CD14-positive monocyte (primary cell): ENCODE data around the gene SCD5. TPM values are rescaled to one million over a fixed set of nuclear protein-coding genes. Genes with fewer than 3 reads are reported as not detected.

Source experiments
- DNase-seq, 3 donors: peaks; one replicate each; pipeline ENCODE4 v3.0.0-alpha.2; 2011 to 2022
- H2AFZ ChIP-seq: 2 replicates; pipeline ENCODE4 v1.6.0; 2012; ENCODE audit warnings: mild to moderate bottlenecking, low read depth, low read length, inconsistent platforms; ENCODE audit not compliant: insufficient read depth, poor library complexity, severe bottlenecking
- H3K27ac ChIP-seq, 2 donors: 1 replicate in 1 of 2; 2 replicates in 1 of 2; pipeline ENCODE4 v1.5.1; 2012 to 2013; ENCODE audit warnings: low read length in 2 of 2, control low read depth in 1 of 2, inconsistent platforms in 1 of 2, low read depth in 1 of 2, mild to moderate bottlenecking in 1 of 2
- H3K27me3 ChIP-seq, 2 donors: one replicate each; pipeline versions ENCODE4 v1.6.0 to v1.6.1; 2011 to 2013; ENCODE audit warnings: low read length in 2 of 2; ENCODE audit not compliant: control insufficient read depth in 2 of 2, insufficient read depth in 2 of 2
- H3K36me3 ChIP-seq, 2 donors: replicated peaks in 1 of 2; 1 replicate in 1 of 2; 2 replicates in 1 of 2; pipeline versions ENCODE4 v1.5.1 to v1.6.1; 2012 to 2013; ENCODE audit warnings: low read length in 2 of 2, control low read depth in 1 of 2, inconsistent platforms in 1 of 2, mild to moderate bottlenecking in 1 of 2; ENCODE audit not compliant: insufficient read depth in 2 of 2, control insufficient read depth in 1 of 2
- H3K4me1 ChIP-seq, 2 donors: 1 replicate in 1 of 2; 2 replicates in 1 of 2; pipeline versions ENCODE4 v1.5.1 to v1.6.1; 2012 to 2013; ENCODE audit warnings: low read length in 2 of 2, control low read depth in 1 of 2, inconsistent platforms in 1 of 2, mild to moderate bottlenecking in 1 of 2, moderate library complexity in 1 of 2; ENCODE audit not compliant: insufficient read depth in 2 of 2, control insufficient read depth in 1 of 2
- H3K4me2 ChIP-seq: replicated peaks from 2 replicates; pipeline ENCODE3; 2012; ENCODE audit warnings: low read length, moderate library complexity, mild to moderate bottlenecking; ENCODE audit not compliant: poor library complexity, severe bottlenecking; ENCODE audit errors: extremely low read depth
- H3K4me3 ChIP-seq, 3 experiments: fragments of 200-600 bp in 1 of 3; sonication (generic) in 1 of 3; replicated peaks in 1 of 3; 1 replicate in 2 of 3; 2 replicates in 1 of 3; pipeline ENCODE4 v1.5.1; 2011 to 2013; ENCODE audit warnings: low read length in 3 of 3, mild to moderate bottlenecking in 3 of 3, control low read depth in 2 of 3, low read depth in 2 of 3, inconsistent platforms in 1 of 3, moderate library complexity in 1 of 3
- H3K79me2 ChIP-seq: 2 replicates; pipeline ENCODE4 v1.6.0; 2012; ENCODE audit warnings: mild to moderate bottlenecking, control low read depth, inconsistent platforms, low read length, moderate library complexity; ENCODE audit not compliant: insufficient read depth
- H3K9ac ChIP-seq: 2 replicates; pipeline ENCODE4 v1.6.0; 2017; ENCODE audit warnings: low read length, mild to moderate bottlenecking; ENCODE audit not compliant: insufficient read depth, poor library complexity, severe bottlenecking
- H3K9me3 ChIP-seq, 2 donors: replicated peaks in 1 of 2; 1 replicate in 1 of 2; 2 replicates in 1 of 2; pipeline versions ENCODE4 v1.5.1 to v1.6.1; 2012 to 2013; ENCODE audit warnings: low read length in 2 of 2, control low read depth in 1 of 2; ENCODE audit not compliant: control insufficient read depth in 1 of 2, insufficient read depth in 1 of 2
- H4K20me1 ChIP-seq: 2 replicates; pipeline ENCODE4 v1.6.0; 2012; ENCODE audit warnings: mild to moderate bottlenecking, low read length, control low read depth, moderate library complexity; ENCODE audit not compliant: insufficient read depth
- H3K27ac Mint-ChIP-seq, 7 donors: one replicate each; pipeline ENCODE4 v1.8.0; 2020; ENCODE audit warnings: mild to moderate bottlenecking in 7 of 7, mixed read lengths in 7 of 7, moderate library complexity in 6 of 7, inconsistent platforms in 2 of 7
- H3K27me3 Mint-ChIP-seq, 3 donors: one replicate each; pipeline ENCODE4 v1.8.0; 2021 to 2022; ENCODE audit warnings: low read depth in 3 of 3, mild to moderate bottlenecking in 3 of 3, mixed read lengths in 3 of 3, moderate library complexity in 3 of 3, inconsistent platforms in 1 of 3
- H3K36me3 Mint-ChIP-seq, 2 donors: one replicate each; pipeline ENCODE4 v1.8.0; 2020; ENCODE audit warnings: mixed read lengths in 2 of 2, inconsistent platforms in 1 of 2, mild to moderate bottlenecking in 1 of 2
- H3K4me1 Mint-ChIP-seq: one replicate; pipeline ENCODE4 v1.8.0; 2020; ENCODE audit warnings: mild to moderate bottlenecking, mixed read lengths
- H3K4me3 Mint-ChIP-seq, 2 donors: one replicate each; pipeline ENCODE4 v1.8.0; 2020; ENCODE audit warnings: mild to moderate bottlenecking in 2 of 2, mixed read lengths in 2 of 2, moderate library complexity in 1 of 2
- H3K9me3 Mint-ChIP-seq, 7 donors: one replicate each; pipeline ENCODE4 v1.8.0; 2020 to 2022; ENCODE audit warnings: mixed read lengths in 7 of 7, mild to moderate bottlenecking in 6 of 7, moderate library complexity in 6 of 7, inconsistent platforms in 2 of 7
- CTCF ChIP-seq: fragments of 200-600 bp; IDR thresholded peaks from one replicate; pipeline ENCODE4 v1.8.0; 2022; ENCODE audit warnings: antibody characterized with exemption, mild to moderate bottlenecking
- WGBS: methylation state at CpG from one replicate; pipeline ENCODE4 v1.1.5; 2013; ENCODE audit warnings: missing lambda C conversion rate; ENCODE audit not compliant: insufficient coverage; 5-methylcytosine and 5-hydroxymethylcytosine counted together
- intact Hi-C, 2 donors: fragments of 100-400 bp; cut with micrococcal nuclease; formaldehyde crosslinking; loops; one replicate each; pipeline versions ENCODE4 v1.15.0 to v1.15.1; 2023
- polyA minus RNA-seq: library from RNA; depleted of rRNA, polyadenylated mRNA; stranded (reverse); fragments of >200 nt; gene quantifications from 2 replicates; pipeline ENCODE4 v1.2.3, GENCODE V29; 2012
- polyA plus RNA-seq, 3 donors: library from polyadenylated mRNA; depleted of rRNA in 1 of 3; unstranded in 2 of 3; stranded (reverse) in 1 of 3; fragments of 300-500 nt in 2 of 3; fragments of >200 nt in 1 of 3; fragmentation: Illumina TruSeq in 2 of 3; gene quantifications; 1 replicate in 2 of 3; 2 replicates in 1 of 3; pipeline ENCODE4 v1.2.3, GENCODE V29; 2012 to 2021
- total RNA-seq, 12 experiments: library from RNA in 1 of 12; stranded (reverse) in 1 of 12; fragments of 120-200 nt in 1 of 12; gene quantifications; one replicate each; pipeline ENCODE4 v1.2.4 and lab custom pipeline; 2013 to 2026; ENCODE audit warnings: mixed read lengths in 6 of 12, inconsistent platforms in 1 of 12

SCD5 gene
- 1.5 TPM for total RNA-seq (2013)
- polyA plus RNA-seq (1 to 10 TPM in 1 of 3 donors, under 1 TPM in 2; 0.28 to 1.3 (median 0.61) TPM), polyA minus RNA-seq (0.14 and 0.32 TPM in 2 replicates), total RNA-seq (lab: John Stamatoyannopoulos, UW) (0.25 to 10.1 (median 1.3) reads per million in 11 experiments)

GRCh38 chr4:82798168-82799005 lies at the start of gene SCD5:
Gene SCD5 (minus strand): TSS chr4:82798796. CDS start chr4:82798537, 259 bp downstream.
- no peak for TF ChIP-seq CTCF
- H3K36me3 ChIP-seq: no peaks in the 10 kb centered on the region
- Mint-ChIP-seq H3K4me3 (peak within 1 kb of the TSS; percentile 87 to 92), H3K27ac (no peak within 1 kb of the TSS), H3K36me3 (peaks cover 0 to 2% of the 10 kb centered on the region in 2 donors), H3K4me1 (peaks cover 18% of the 10 kb centered on the region), H3K27me3 (peaks cover 39 to 53% (median 41%) of the 10 kb centered on the region in 3 donors), H3K9me3 (peaks cover 0 to 11% (median 0%) of the 10 kb centered on the region in 7 donors)
- H3K4me1 ChIP-seq: peaks cover 22 to 42% of the 10 kb centered on the region in 2 donors
- no peaks in the 10 kb centered on the region for H3K9me3 ChIP-seq
- intact Hi-C loops: no loop called here
- WGBS: under 1% methylated on average over 85 of the region's 94 CpGs
- peaks cover 19 to 32% of the 10 kb centered on the region in 2 donors for H3K27me3 ChIP-seq
- H3K4me3 ChIP-seq: peak within 1 kb of the TSS; percentile 38 to 84 (median 54)
- H3K9ac ChIP-seq: peak within 1 kb of the TSS; percentile 47
- peak within 1 kb of the TSS; percentile 99 for H3K4me2 ChIP-seq
- DNase-seq: peak; percentile 20 to 27 (median 21)
- H3K79me2 ChIP-seq: no peaks in the 10 kb centered on the region
- H3K27ac ChIP-seq: no peak within 1 kb of the TSS
- no peaks in the 10 kb centered on the region for H4K20me1 ChIP-seq
- H2AFZ ChIP-seq: peak within 1 kb of the TSS; percentile 90

GRCh38 chr4:82842593-82842992 lies 44.0 kb upstream of the SCD5 start:
- intact Hi-C loops: loop anchor here in 1 of 2 donors (10.0 kb wide), 1 partner anchor 92 kb away; no protein-coding TSS in a partner anchor
- H3K4me1 ChIP-seq: no peaks in the 10 kb centered on the region
- no peaks in the 10 kb centered on the region for H3K27me3 ChIP-seq
- TF ChIP-seq CTCF: peak; percentile 24
- no peak overlapping the region for H3K4me3 ChIP-seq
- Mint-ChIP-seq H3K27me3 (no peaks in the 10 kb centered on the region), H3K36me3 (peaks cover 73 to 92% of the 10 kb centered on the region in 2 donors), H3K4me1 (no peaks in the 10 kb centered on the region), H3K27ac (peak overlapping the region in 1 of 7 donors; percentile 60), H3K4me3 (no peak overlapping the region), H3K9me3 (no peaks in the 10 kb centered on the region)
- no peak overlapping the region for H2AFZ ChIP-seq
- H3K79me2 ChIP-seq: no peaks in the 10 kb centered on the region
- no peak overlapping the region for H3K4me2 ChIP-seq
- no peaks in the 10 kb centered on the region for H3K9me3 ChIP-seq
- H4K20me1 ChIP-seq: no peaks in the 10 kb centered on the region
- peaks cover 85 to 89% of the 10 kb centered on the region in 2 donors for H3K36me3 ChIP-seq
- H3K9ac ChIP-seq: no peak overlapping the region
- DNase-seq: no peak
- no peak overlapping the region for H3K27ac ChIP-seq
